MCF 10A (cell line): Measurements from ENCODE around the gene IL17A. TPM values are rescaled to one million over a fixed set of nuclear protein-coding genes. Genes with fewer than 3 reads are reported as not detected.

ENCODE experiments used
- BruUV-seq: library from RNA; stranded (reverse); fragments of 400-500 nt; replicated peaks from 2 replicates; lab custom pipeline; 2021; lab: Mats Ljungman, UMichigan
- CTCF ChIA-PET: fragments of 300-600 bp; sonication (Branson Sonifier 250); formaldehyde crosslinking; extraction: SDS; loops from one replicate; lab custom pipeline; 2021; ENCODE audit warnings: antibody characterized with exemption, inconsistent platforms; lab: Yijun Ruan, JAX
- POLR2A ChIA-PET: fragments of 300-600, 350-650 bp; sonication (Branson Sonifier 250); formaldehyde crosslinking; extraction: SDS; loops from one replicate; lab custom pipeline; 2020; ENCODE audit warnings: antibody characterized with exemption, inconsistent platforms; lab: Yijun Ruan, JAX
- DNase-seq: peaks from one replicate; pipeline ENCODE4 v3.0.0-alpha.2; 2018; ENCODE audit not compliant: unreplicated experiment
- H3K27ac Mint-ChIP-seq: one replicate; pipeline ENCODE4 v1.8.0; 2022; ENCODE audit warnings: mild to moderate bottlenecking, low read depth, mixed read lengths; ENCODE audit not compliant: unreplicated experiment
- H3K27me3 Mint-ChIP-seq: one replicate; pipeline ENCODE4 v1.8.0; 2022; ENCODE audit warnings: mixed read lengths; ENCODE audit not compliant: insufficient read depth, unreplicated experiment
- H3K36me3 Mint-ChIP-seq: one replicate; pipeline ENCODE4 v1.8.0; 2022; ENCODE audit warnings: mild to moderate bottlenecking, moderate library complexity, mixed read lengths; ENCODE audit not compliant: insufficient read depth, unreplicated experiment
- H3K4me1 Mint-ChIP-seq: one replicate; pipeline ENCODE4 v1.8.0; 2022; ENCODE audit warnings: mixed read lengths; ENCODE audit not compliant: insufficient read depth, unreplicated experiment
- H3K4me3 Mint-ChIP-seq: one replicate; pipeline ENCODE4 v1.8.0; 2022; ENCODE audit warnings: mild to moderate bottlenecking, moderate library complexity, mixed read lengths; ENCODE audit not compliant: unreplicated experiment
- H3K9me3 Mint-ChIP-seq: one replicate; pipeline ENCODE4 v1.8.0; 2022; ENCODE audit warnings: mixed read lengths; ENCODE audit not compliant: unreplicated experiment
- intact Hi-C: fragments of 100-400 bp; cut with micrococcal nuclease; formaldehyde crosslinking; loops from 2 replicates; pipeline ENCODE4 v1.14.1; 2022
- total RNA-seq: library from RNA; stranded (reverse); gene quantifications from 2 replicates; pipeline ENCODE4 v1.2.3, GENCODE V29; 2022
- TF ChIP-seq, protein P1 (sequence below): fragments of 200-600 bp; IDR thresholded peaks from one replicate; pipeline ENCODE4 v1.8.0; 2022; ENCODE audit warnings: antibody characterized with exemption, mild to moderate bottlenecking; ENCODE audit not compliant: unreplicated experiment

The IL17A gene
- total RNA-seq, 1 experiment from 2014 or later, result not detected

DNA sequence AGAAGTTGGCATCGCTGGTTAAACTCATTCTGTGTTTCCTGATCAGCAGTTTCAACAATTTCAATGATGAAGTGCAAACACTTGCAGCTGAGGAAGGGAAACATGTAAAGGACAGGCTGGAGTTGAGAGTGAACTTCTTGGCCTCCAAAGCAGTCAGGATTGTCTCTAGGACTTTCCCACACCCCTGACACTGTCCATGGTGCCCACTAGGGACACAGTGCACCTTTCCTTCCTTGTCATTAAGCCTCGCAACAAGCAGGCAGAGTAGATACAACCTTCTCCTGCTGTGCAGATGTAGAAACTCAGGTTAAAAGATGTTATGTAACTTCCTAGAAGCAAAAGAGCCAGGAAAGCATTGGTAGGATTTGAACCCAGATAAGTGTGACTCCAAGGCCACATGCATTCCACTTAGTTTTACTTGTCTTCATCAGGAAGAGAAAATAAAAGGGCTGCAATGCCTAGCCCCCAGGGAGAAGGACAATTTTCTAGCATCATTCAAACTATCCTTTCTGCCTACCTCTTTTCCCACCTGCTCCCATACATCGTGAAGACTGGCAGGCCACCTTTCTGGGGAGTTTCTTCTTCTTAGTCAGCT, 39.2 kb upstream of the IL17A start:
- no peaks in the 10 kb centered on the region for H3K9me3 Mint-ChIP-seq
- H3K4me3 Mint-ChIP-seq, result no peak overlapping the region
- H3K36me3 Mint-ChIP-seq, result peaks cover 6% of the 10 kb centered on the region
- TF ChIP-seq, protein P1, sequence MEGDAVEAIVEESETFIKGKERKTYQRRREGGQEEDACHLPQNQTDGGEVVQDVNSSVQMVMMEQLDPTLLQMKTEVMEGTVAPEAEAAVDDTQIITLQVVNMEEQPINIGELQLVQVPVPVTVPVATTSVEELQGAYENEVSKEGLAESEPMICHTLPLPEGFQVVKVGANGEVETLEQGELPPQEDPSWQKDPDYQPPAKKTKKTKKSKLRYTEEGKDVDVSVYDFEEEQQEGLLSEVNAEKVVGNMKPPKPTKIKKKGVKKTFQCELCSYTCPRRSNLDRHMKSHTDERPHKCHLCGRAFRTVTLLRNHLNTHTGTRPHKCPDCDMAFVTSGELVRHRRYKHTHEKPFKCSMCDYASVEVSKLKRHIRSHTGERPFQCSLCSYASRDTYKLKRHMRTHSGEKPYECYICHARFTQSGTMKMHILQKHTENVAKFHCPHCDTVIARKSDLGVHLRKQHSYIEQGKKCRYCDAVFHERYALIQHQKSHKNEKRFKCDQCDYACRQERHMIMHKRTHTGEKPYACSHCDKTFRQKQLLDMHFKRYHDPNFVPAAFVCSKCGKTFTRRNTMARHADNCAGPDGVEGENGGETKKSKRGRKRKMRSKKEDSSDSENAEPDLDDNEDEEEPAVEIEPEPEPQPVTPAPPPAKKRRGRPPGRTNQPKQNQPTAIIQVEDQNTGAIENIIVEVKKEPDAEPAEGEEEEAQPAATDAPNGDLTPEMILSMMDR, result no peak
- no peaks in the 10 kb centered on the region for H3K4me1 Mint-ChIP-seq
- ChIA-PET POLR2A (no interaction called here), CTCF (interaction anchor here (0.8 to 1.1 kb wide), 2 partner anchors 14 to 48 kb away, joined by 3 to 6 read pairs; no protein-coding TSS in a partner anchor)
- no peak for DNase-seq
- intact Hi-C loops, result no loop called here
- BruUV-seq, result no TSS peak
- H3K27me3 Mint-ChIP-seq, result peaks cover 45% of the 10 kb centered on the region
- H3K27ac Mint-ChIP-seq, result no peak overlapping the region

DNA sequence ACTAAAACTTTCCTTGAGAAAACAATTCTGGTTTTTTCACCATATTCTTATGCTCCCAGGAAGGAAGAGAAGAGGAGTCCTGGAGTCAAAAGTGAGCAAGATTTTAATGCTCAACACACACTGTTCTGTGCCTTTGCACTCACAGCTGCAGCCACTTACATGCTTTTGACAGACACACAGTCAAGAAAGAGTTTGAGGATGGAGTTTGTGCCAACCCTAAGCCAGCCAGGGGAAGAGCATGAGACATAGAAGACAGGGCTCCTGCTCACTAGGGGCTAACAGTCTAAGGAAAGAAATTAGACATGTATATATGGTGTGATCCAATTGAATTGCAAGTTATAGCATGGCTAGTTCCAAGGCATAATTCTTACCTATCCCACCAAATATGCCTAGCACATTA, 37.1 kb upstream of the IL17A start:
- no peak overlapping the region for H3K27ac Mint-ChIP-seq
- DNase-seq, result no peak
- BruUV-seq, result no TSS peak
- no peaks in the 10 kb centered on the region for H3K4me1 Mint-ChIP-seq
- POLR2A ChIA-PET, result no interaction called here
- peaks cover 26% of the 10 kb centered on the region for H3K27me3 Mint-ChIP-seq
- no peaks in the 10 kb centered on the region for H3K9me3 Mint-ChIP-seq
- no peak overlapping the region for H3K4me3 Mint-ChIP-seq
- CTCF ChIA-PET, result interaction anchor here (0.9 to 1.4 kb wide), 2 partner anchors 13 to 238 kb away, joined by 3 to 10 read pairs; no protein-coding TSS in a partner anchor
- peaks cover 6% of the 10 kb centered on the region for H3K36me3 Mint-ChIP-seq
- TF ChIP-seq, protein P1, result no peak
- intact Hi-C loops, result no loop called here

DNA sequence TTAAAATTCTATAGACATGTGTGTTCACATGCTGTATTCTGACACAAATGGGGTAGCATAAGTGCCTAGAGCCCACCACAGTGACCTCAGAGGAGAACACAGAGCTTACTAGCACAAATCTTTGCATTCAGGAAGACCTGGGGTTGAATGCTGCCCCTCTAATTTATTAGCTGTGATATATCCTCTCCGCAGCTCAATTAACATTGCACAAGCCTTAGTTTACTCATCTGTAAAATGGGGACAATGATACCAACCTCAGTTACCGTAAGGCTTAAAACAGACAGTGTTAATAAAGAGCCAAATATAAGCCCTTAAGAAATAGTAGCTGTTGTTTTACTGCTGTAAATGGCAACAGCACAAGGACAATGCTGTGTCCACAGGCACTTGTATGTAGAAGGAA, 36.2 kb upstream of the IL17A start:
- ChIA-PET CTCF (interaction anchor here (0.6 to 1.4 kb wide), 4 partner anchors 10 to 237 kb away, joined by 3 to 10 read pairs (median 3); no protein-coding TSS in a partner anchor), POLR2A (no interaction called here)
- Mint-ChIP-seq H3K27ac (no peak overlapping the region), H3K27me3 (peaks cover 18% of the 10 kb centered on the region), H3K4me3 (no peak overlapping the region), H3K4me1 (peaks cover 2% of the 10 kb centered on the region), H3K36me3 (peaks cover 6% of the 10 kb centered on the region), H3K9me3 (no peaks in the 10 kb centered on the region)
- DNase-seq, result no peak
- TF ChIP-seq, protein P1, result no peak
- no TSS peak for BruUV-seq
- intact Hi-C loops, result no loop called here

DNA sequence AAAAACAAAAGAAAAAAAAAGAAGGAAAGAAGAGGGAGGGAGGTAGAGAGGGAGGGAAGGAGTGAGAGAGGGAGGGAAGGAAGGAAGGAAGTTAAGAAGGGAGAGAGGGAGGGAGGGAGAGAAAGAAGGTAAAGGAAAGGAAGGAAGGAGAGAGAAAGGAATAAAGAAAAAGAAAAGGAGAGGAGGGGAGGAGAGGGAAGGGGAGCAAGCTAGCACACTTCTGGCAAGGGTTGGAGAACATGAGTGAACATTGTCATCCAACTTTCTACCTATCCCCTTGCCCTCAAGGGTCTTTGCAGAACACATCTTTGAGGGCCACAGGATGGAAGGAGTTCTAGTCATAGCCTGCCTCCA, 34.1 kb upstream of the IL17A start:
- ChIA-PET CTCF (interaction anchor here (1.1 to 1.6 kb wide), 2 partner anchors 82 to 112 kb away, joined by 4 to 10 read pairs; no protein-coding TSS in a partner anchor), POLR2A (no interaction called here)
- H3K27me3 Mint-ChIP-seq, result no peaks in the 10 kb centered on the region
- H3K27ac Mint-ChIP-seq, result no peak overlapping the region
- BruUV-seq, result no TSS peak
- no peaks in the 10 kb centered on the region for H3K9me3 Mint-ChIP-seq
- intact Hi-C loops, result no loop called here
- DNase-seq, result no peak
- no peak overlapping the region for H3K4me3 Mint-ChIP-seq
- peaks cover 23% of the 10 kb centered on the region for H3K4me1 Mint-ChIP-seq
- no peaks in the 10 kb centered on the region for H3K36me3 Mint-ChIP-seq
- TF ChIP-seq, protein P1, result no peak
